HG02759 (cell line): Measurements from ENCODE around the gene TNS2.

Experiments
- ATAC-seq: cut with Tn5 transposase; IDR thresholded peaks from one replicate; pipeline ENCODE4 v1.9.1; 2021; ENCODE audit warnings: mild to moderate bottlenecking, moderate library complexity; ENCODE audit not compliant: unreplicated experiment

TNS2 gene

GRCh38 chr12:53056296-53056695 lies 6.4 kb downstream of the TNS2 start:
- ATAC-seq, result no peak

DNA sequence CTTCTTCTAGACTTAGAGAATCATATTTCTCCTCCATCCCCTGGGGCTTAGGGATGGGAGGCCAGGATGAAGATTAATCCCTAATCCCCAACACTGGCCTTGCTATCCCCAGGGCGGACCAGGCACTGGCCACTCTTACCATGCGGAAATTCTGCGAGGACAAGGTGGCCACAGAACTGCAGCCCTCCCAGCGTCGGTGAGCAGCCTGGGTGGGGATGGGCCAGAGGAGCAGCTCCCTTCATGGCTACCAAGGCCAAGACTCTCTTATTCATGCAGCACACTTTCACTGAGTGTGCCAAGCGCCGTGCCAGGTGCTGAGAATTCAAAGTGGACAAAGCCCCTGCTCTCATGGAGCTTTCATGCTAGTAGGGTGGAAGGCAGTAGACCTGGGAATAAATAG lies 7.0 kb downstream of the TNS2 start:
- ATAC-seq, result no peak

GRCh38 chr12:53057816-53058500 lies 8.1 kb downstream of the TNS2 start:
- no peak for ATAC-seq

GRCh38 chr12:53058674-53059433 lies 9.0 kb downstream of the TNS2 start:
- no peak for ATAC-seq

DNA sequence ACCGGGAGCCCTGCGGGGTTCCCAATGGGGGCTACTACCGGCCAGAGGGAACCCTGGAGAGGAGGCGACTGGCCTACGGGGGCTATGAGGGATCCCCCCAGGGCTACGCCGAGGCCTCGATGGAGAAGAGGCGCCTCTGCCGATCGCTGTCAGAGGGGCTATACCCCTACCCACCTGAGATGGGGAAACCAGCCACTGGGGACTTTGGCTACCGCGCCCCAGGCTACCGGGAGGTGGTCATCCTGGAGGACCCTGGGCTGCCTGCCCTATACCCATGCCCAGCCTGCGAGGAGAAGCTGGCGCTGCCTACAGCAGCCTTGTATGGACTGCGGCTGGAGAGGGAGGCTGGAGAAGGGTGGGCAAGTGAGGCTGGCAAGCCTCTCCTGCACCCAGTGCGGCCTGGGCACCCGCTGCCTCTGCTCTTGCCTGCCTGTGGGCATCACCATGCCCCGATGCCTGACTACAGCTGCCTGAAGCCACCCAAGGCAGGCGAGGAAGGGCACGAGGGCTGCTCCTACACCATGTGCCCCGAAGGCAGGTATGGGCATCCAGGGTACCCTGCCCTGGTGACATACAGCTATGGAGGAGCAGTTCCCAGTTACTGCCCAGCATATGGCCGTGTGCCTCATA lies 9.7 kb downstream of the TNS2 start:
- no peak for ATAC-seq

- ATAC-seq, result no peak
Observed at GRCh38 chr12:53060064-53060720, 10.3 kb downstream of the TNS2 start.

- ATAC-seq, result no peak
Observed at GRCh38 chr12:53060721-53061276, 10.9 kb downstream of the TNS2 start.

DNA sequence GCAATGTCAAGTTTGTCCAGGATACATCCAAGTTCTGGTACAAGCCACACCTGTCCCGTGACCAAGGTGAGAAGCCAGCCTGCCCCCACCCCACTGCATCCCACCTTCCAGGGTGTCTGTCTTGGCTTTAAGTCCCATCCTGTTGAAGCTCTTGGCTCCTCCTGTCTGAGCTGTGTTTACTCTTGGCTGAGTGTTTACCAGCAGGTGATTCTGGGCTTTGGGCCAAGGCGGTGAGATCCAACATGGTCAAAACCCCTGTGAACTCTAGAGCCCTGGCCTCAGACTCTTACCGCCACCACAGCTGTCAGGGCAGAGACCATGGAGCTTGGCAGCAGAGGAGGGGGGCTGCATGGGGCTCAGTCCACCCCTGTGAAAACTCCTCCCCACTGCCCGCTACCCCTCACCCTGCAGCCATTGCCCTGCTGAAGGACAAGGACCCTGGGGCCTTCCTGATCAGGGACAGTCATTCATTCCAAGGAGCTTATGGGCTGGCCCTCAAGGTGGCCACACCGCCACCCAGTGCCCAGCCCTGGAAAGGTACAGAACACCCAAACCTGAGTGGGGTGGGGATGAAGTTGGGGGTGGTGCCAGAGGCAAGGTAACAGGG lies 11.6 kb downstream of the TNS2 start:
- ATAC-seq, result no peak

DNA sequence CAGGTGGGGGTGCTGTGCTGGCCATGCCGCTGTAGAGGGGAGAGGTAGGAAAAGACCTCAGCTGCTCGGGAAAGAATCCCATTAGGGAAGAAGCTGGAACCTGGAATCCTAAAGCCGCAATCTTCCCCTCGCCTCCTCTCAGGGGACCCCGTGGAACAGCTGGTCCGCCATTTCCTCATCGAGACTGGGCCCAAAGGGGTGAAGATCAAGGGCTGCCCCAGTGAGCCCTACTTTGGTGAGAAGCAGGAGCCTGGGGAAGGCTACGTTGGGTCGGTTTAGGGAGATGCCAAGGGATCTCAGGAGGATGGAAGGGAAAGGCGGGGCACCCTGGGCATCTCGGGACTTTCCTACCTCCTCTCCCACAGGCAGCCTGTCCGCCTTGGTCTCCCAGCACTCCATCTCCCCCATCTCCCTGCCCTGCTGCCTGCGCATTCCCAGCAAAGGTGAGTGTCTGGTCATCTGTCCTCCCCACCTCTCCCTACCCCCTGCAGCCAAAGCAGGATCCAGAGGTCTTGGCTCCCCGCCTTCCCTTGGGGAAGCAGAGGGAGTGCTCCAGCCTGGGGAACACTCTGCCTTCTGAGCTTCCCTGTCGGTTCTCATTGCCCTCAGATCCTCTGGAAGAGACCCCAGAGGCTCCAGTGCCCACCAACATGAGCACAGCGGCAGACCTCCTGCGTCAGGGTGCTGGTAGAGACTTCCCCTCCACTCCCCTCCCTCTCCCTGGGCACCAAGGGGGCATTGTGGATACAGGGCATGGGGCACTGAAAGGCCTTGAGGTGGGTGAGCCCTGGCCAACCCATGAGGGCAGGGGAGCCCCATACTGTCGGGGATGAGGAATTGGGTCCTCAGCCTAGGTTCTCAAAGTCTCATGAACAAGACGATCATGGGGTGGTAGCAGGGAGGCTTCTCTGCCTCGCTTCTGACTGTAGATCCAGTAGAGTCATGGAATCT lies 12.4 kb downstream of the TNS2 start:
- ATAC-seq, result no peak

DNA sequence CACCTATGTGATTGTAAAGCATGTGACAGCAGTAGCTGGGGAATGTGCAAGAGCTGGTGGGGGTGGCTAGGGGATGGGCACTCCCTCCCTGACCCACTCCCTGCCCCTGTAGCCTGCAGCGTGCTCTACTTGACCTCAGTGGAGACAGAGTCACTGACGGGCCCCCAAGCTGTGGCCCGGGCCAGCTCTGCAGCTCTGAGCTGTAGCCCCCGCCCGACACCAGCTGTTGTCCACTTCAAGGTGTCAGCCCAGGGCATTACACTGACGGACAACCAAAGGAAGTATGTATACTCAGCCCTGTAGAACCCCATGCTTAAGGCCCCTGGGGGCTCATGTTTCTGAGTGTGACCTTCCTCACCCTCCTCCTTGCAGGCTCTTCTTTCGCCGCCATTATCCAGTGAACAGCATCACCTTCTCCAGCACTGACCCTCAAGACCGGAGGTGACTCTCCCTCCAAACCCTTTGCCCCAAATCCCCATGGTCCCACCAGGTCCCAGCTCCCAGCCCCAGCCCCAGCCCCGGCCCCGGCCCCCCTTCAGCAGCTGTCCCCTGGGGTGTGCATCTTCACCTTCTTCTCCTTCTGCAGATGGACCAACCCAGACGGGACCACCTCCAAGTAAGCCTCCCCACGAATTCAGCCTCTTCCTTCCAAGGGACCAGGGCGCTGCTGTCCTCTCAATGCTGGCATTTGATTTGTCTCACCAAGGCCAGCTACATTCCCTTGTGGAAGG lies 13.3 kb downstream of the TNS2 start:
- no peak for ATAC-seq

DNA sequence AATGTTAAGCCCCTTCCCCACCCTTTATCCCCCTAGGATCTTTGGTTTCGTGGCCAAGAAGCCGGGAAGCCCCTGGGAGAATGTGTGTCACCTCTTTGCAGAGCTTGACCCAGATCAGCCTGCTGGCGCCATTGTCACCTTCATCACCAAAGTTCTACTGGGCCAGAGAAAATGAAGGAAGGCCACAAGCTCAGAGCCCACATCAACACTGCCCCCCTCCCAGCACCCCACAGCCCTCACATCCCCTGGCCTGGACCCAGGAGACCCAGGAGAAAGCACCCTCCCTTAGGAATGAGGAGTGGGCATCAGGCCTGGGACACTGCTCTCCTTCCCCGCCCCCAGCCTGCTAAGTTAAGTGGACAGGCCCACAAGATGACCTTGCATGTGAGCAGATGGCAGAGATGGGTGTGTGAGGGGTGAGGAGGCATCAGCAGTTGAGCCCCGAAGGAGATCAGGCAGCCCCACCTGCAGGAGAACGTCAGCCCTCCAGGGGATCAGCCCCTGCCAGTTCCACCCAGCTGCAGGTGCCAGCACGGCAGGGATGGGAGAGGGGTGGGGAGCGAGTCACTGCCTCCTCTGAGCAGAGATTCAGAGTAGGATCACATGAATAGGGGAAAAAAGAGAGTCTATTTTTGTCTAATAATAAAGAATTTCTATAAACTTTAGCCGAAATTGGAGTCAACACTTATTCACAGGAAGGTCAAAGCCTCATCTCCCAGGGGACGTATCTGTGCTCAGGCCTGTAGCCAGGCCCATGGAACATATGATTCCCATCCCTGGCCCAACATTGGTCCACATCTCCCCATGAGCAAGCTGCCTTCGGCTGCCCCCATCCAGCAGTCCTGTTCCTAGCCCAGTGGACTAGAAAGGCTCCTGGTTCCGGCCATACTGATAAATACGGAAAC lies 14.1 kb downstream of the TNS2 start:
- no peak for ATAC-seq

DNA sequence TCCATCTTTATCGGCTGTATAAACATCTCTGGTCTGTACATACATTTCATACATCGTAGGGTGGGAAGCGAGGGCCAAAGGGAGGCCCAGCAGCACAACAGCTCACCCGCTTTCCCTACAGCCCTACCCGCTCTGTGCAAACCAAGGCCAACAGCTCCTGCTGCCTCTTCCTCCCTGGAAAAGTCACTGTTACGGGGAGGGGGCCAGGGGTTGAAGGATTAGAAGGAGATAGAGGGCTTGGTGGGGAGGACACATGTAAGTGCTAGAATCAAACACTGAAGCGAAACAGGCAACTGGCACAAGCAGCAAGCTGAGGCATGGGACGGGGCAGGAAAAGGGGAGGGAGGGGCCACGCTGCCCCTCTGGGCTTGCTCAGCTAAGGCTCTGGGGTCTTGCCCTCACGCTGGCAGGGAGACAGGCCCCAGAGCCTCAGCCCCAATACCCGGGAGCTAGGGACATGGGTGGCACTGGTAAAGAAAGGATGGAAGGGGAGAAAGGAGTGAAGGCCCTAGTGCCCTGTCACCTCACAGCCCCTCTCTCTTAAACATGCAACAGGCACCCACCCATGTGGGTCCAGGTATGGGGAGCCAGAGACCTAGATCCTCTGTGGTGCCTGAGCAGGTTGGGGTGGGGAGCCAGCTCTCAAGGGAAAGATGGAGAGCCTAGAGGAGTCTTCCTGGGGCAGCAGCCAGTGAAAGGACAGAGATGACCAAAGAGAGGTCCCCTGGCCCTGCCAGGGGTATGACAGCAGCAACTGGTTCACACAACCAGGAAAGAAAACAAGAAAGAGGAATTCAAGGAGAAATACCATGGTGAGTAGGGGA lies 15.0 kb downstream of the TNS2 start:
- ATAC-seq, result no peak

DNA sequence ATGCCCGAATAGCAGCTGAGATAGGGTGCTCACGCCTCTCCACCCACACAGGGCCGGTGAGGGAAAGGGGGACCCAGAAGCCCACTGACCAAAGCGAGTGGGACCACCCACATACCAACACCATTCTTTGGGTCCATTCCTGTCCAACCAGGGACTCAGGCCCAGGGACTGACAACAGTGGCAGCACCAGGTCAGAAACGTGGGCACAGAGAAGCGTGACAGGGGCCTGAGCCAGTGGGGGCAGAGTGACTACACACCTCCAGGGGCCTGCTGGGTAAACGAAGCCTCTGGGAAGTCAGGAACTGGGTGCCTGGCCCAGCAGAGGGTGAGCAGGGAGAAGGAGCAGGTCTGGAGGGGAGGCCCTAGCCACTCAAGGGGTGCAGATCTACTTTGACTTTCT lies 15.6 kb downstream of the TNS2 start:
- no peak for ATAC-seq

- no peak for ATAC-seq
Observed at GRCh38 chr12:53065975-53066931, 16.4 kb downstream of the TNS2 start.

- no peak for ATAC-seq
Observed at GRCh38 chr12:53067074-53067992, 17.5 kb downstream of the TNS2 start.
